T follicular helper cell (primary cell): ENCODE results near the gene TMEM131L.
A peak's percentile ranks its signal among the peaks of the same experiment; 100 is the strongest.
"Not testable (repeated sequence)": the region's sequence is repeated elsewhere in the genome, so short reads cannot be mapped to it uniquely, and the experiment has no call there.

ENCODE experiments used
- DNase-seq: peaks from one replicate; pipeline ENCODE4 v3.0.0-alpha.2; 2020; ENCODE audit warnings: low read depth

TMEM131L gene

GRCh38 chr4:153573881-153574802, 108.0 kb downstream of the TMEM131L start:
- DNase-seq: peak; percentile 37

- DNase-seq: no peak
Measured at GRCh38 chr4:153576443-153576774, 110.2 kb downstream of the TMEM131L start.

- no peak for DNase-seq
Measured at GRCh38 chr4:153577053-153577452, 110.9 kb downstream of the TMEM131L start.

- DNase-seq: no peak
Measured at GRCh38 chr4:153579410-153579809, 113.2 kb downstream of the TMEM131L start.

GRCh38 chr4:153579872-153580271, 113.7 kb downstream of the TMEM131L start:
- DNase-seq: no peak

GRCh38 chr4:153582954-153583702, 117.0 kb downstream of the TMEM131L start:
- DNase-seq: no peak

GRCh38 chr4:153585026-153585425, 118.9 kb downstream of the TMEM131L start:
- no peak for DNase-seq

- DNase-seq: no peak
Measured at GRCh38 chr4:153589703-153590595, 123.8 kb downstream of the TMEM131L start.

- no peak for DNase-seq
Measured at GRCh38 chr4:153591441-153591840, 125.3 kb downstream of the TMEM131L start.

- no peak for DNase-seq
Measured at GRCh38 chr4:153592064-153592463, 125.9 kb downstream of the TMEM131L start.

GRCh38 chr4:153593161-153593560, 127.0 kb downstream of the TMEM131L start:
- DNase-seq: no peak

GRCh38 chr4:153594210-153594609, 128.1 kb downstream of the TMEM131L start:
- no peak for DNase-seq

- DNase-seq: no peak
Measured at GRCh38 chr4:153595894-153596601, 129.9 kb downstream of the TMEM131L start.

- DNase-seq: no peak
Measured at GRCh38 chr4:153602758-153603157, 136.6 kb downstream of the TMEM131L start.

GRCh38 chr4:153603258-153603657, 137.1 kb downstream of the TMEM131L start:
- no peak for DNase-seq

- DNase-seq: no peak
Measured at GRCh38 chr4:153603835-153604234, 137.7 kb downstream of the TMEM131L start.

- DNase-seq: not testable (repeated sequence)
Measured at GRCh38 chr4:153609070-153609469, 142.9 kb downstream of the TMEM131L start.

- no peak for DNase-seq
Measured at GRCh38 chr4:153610623-153611376, 144.6 kb downstream of the TMEM131L start.

- no peak for DNase-seq
Measured at GRCh38 chr4:153611679-153612078, 145.5 kb downstream of the TMEM131L start.

- no peak for DNase-seq
Measured at GRCh38 chr4:153612878-153613277, 146.7 kb downstream of the TMEM131L start.
